Prostate gland (tissue), 2 donors: ENCODE measurements around the gene ISOC2.

Experiments used
- CTCF ChIP-seq, 4 experiments: fragments of 200-600 bp in 2 of 4; fragments of 450-650 bp in 2 of 4; sonication (generic) in 2 of 4; IDR thresholded peaks; 1 replicate in 3 of 4; 2 replicates in 1 of 4; pipeline ENCODE4 v1.5.1; 2016 to 2019; ENCODE audit warnings: antibody characterized with exemption in 4 of 4, mild to moderate bottlenecking in 2 of 4, moderate library complexity in 2 of 4
- POLR2A ChIP-seq: fragments of 450-650 bp; IDR thresholded peaks from one replicate; pipeline ENCODE4 v1.6.1; 2016; ENCODE audit warnings: antibody characterized with exemption, mild to moderate bottlenecking

DNA sequence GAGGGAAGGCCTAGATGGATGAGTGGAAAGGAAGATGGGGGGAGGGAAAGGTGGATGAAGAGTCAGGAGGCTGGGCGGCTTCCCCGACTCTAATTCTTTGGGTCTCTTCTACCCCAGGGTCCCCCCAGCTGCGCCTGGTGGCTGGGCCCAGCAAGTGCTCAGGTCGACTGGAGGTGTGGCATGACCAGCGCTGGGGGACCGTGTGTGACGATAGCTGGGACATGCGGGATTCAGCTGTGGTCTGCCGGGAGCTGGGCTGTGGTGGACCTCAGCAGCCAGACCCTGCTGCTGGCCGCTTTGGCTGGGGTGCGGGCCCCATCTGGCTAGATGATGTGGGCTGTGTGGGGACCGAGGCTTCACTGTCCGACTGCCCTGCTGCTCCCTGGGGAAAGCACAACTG is 36.3 kb upstream of the ISOC2 start:
- TF ChIP-seq CTCF (IDR thresholded peaks at IDR 0.05) (no peak), POLR2A (no peak)
